IMR-90 (cell line): ENCODE results near the gene ABR. TPM values are rescaled to one million over a fixed set of nuclear protein-coding genes. Genes with fewer than 3 reads are reported as not detected.
A peak's percentile ranks its signal among the peaks of the same experiment; 100 is the strongest.

Experiments used
- ATAC-seq: fragments of 200-7000 bp; cut with Tn5 transposase; 2 replicates; pipeline ENCODE4 v1.9.1; 2020; ENCODE audit warnings: low read depth, mild to moderate bottlenecking, moderate library complexity
- BruUV-seq: library from RNA; stranded (reverse); fragments of 400-500 nt; replicated peaks from 2 replicates; lab custom pipeline; 2021; lab: Mats Ljungman, UMichigan
- CTCF ChIA-PET: fragments of 300-600 bp; formaldehyde crosslinking; extraction: SDS; loops from one replicate; lab custom pipeline; 2021; ENCODE audit warnings: antibody characterized with exemption; lab: Yijun Ruan, JAX
- POLR2A ChIA-PET: fragments of 300-600 bp; sonication (Branson Sonifier 250); formaldehyde crosslinking; loops from one replicate; lab custom pipeline; 2022; ENCODE audit warnings: antibody characterized with exemption; ENCODE audit not compliant: unreplicated experiment; lab: Charles Lee
- DNase-seq: peaks from one replicate; pipeline ENCODE4 v3.0.0; 2013
- H2AFZ ChIP-seq: replicated peaks from 2 replicates; pipeline ENCODE3; 2013; ENCODE audit warnings: low read length, mild to moderate bottlenecking; ENCODE audit not compliant: poor library complexity
- H2AK5ac ChIP-seq: 2 replicates; pipeline ENCODE4 v1.6.1; 2013; ENCODE audit warnings: low read depth, low read length, inconsistent platforms
- H2AK9ac ChIP-seq: replicated peaks from 2 replicates; pipeline ENCODE3; 2013; ENCODE audit warnings: mild to moderate bottlenecking, low read depth, low read length, moderate library complexity; ENCODE audit not compliant: poor library complexity
- H2BK120ac ChIP-seq: 2 replicates; pipeline ENCODE4 v1.6.1; 2013; ENCODE audit warnings: low read depth, low read length, inconsistent platforms
- H2BK15ac ChIP-seq: 3 replicates; pipeline ENCODE4 v1.6.1; 2013; ENCODE audit warnings: low read depth, low read length, inconsistent platforms
- H2BK20ac ChIP-seq: 2 replicates; pipeline ENCODE4 v1.6.1; 2013; ENCODE audit warnings: low read depth, mild to moderate bottlenecking, inconsistent platforms, low read length, moderate library complexity
- H2BK5ac ChIP-seq: 2 replicates; pipeline ENCODE4 v1.6.1; 2013; ENCODE audit warnings: mild to moderate bottlenecking, low read depth, low read length, inconsistent platforms; ENCODE audit not compliant: poor library complexity, severe bottlenecking
- H3K14ac ChIP-seq: replicated peaks from 2 replicates; pipeline ENCODE4 v1.6.1; 2013; ENCODE audit warnings: low read depth, low read length, inconsistent platforms
- H3K18ac ChIP-seq: 2 replicates; pipeline ENCODE4 v1.6.1; 2013; ENCODE audit warnings: low read depth, low read length, control low read depth
- H3K23ac ChIP-seq: 2 replicates; pipeline ENCODE4 v1.6.1; 2013; ENCODE audit warnings: low read depth, low read length, inconsistent platforms
- H3K27ac ChIP-seq: 2 replicates; pipeline ENCODE4 v1.5.1; 2013; ENCODE audit warnings: mild to moderate bottlenecking, control low read depth, low read length; ENCODE audit not compliant: insufficient read depth
- H3K27me3 ChIP-seq: 2 replicates; pipeline ENCODE4 v1.6.1; 2013; ENCODE audit warnings: low read length; ENCODE audit not compliant: control insufficient read depth, insufficient read depth
- H3K36me3 ChIP-seq: 2 replicates; pipeline ENCODE4 v1.6.1; 2013; ENCODE audit warnings: low read length, mixed read lengths; ENCODE audit not compliant: control insufficient read depth, insufficient read depth
- H3K4ac ChIP-seq: 2 replicates; pipeline ENCODE4 v1.6.1; 2013; ENCODE audit warnings: low read depth, low read length, inconsistent platforms
- H3K4me1 ChIP-seq: 2 replicates; pipeline ENCODE4 v1.6.1; 2013; ENCODE audit warnings: low read length, mixed read lengths; ENCODE audit not compliant: control insufficient read depth, insufficient read depth
- H3K4me2 ChIP-seq: 2 replicates; pipeline ENCODE4 v1.6.1; 2013; ENCODE audit warnings: low read depth, mild to moderate bottlenecking, control low read depth, low read length, moderate library complexity
- H3K4me3 ChIP-seq: 2 replicates; pipeline ENCODE4 v1.5.1; 2013; ENCODE audit warnings: low read depth, mild to moderate bottlenecking, control low read depth, low read length, moderate library complexity; ENCODE audit not compliant: insufficient read depth
- H3K56ac ChIP-seq: 2 replicates; pipeline ENCODE4 v1.6.1; 2013; ENCODE audit warnings: low read length, inconsistent platforms; ENCODE audit not compliant: insufficient read depth; ENCODE audit errors: extremely low read depth
- H3K79me1 ChIP-seq, 2 experiments: 2 replicates each; pipeline ENCODE4 v1.6.1; 2013; ENCODE audit warnings: low read length in 2 of 2, inconsistent platforms in 1 of 2, low read depth in 1 of 2
- H3K9ac ChIP-seq: 2 replicates; pipeline ENCODE4 v1.6.1; 2013; ENCODE audit warnings: low read depth, low read length, control low read depth
- H3K9me1 ChIP-seq: 2 replicates; pipeline ENCODE4 v1.6.1; 2013; ENCODE audit warnings: low read length, inconsistent platforms; ENCODE audit not compliant: insufficient read depth
- H3K9me3 ChIP-seq: 2 replicates; pipeline ENCODE4 v1.6.1; 2013; ENCODE audit warnings: low read length; ENCODE audit not compliant: control insufficient read depth, insufficient read depth
- H4K20me1 ChIP-seq: 2 replicates; pipeline ENCODE4 v1.6.1; 2013; ENCODE audit warnings: low read length, inconsistent platforms; ENCODE audit not compliant: insufficient read depth
- H4K5ac ChIP-seq: 2 replicates; pipeline ENCODE4 v1.6.1; 2013; ENCODE audit warnings: mild to moderate bottlenecking, low read depth, low read length, control low read depth
- H4K8ac ChIP-seq, 2 experiments: 2 replicates each; pipeline ENCODE4 v1.6.1; 2013; ENCODE audit warnings: low read depth in 2 of 2, low read length in 2 of 2, control low read depth in 1 of 2, inconsistent platforms in 1 of 2
- H4K91ac ChIP-seq: 2 replicates; pipeline ENCODE4 v1.6.1; 2013; ENCODE audit warnings: low read depth, low read length, inconsistent platforms; ENCODE audit not compliant: insufficient read depth
- BHLHE40 ChIP-seq: fragments of 150-350 bp; IDR thresholded peaks from 2 replicates; pipeline ENCODE4 v1.6.1; 2016; ENCODE audit warnings: mild to moderate bottlenecking, low read depth, low read length
- CEBPB ChIP-seq: IDR thresholded peaks from 2 replicates; pipeline ENCODE4 v1.6.1; 2012; ENCODE audit warnings: low read depth, low read length, improper control_type of control experiment
- MAFK ChIP-seq: IDR thresholded peaks from 2 replicates; pipeline ENCODE4 v1.6.1; 2012; ENCODE audit warnings: low read depth, low read length, improper control_type of control experiment
- MAZ ChIP-seq: IDR thresholded peaks from 2 replicates; pipeline ENCODE4 v1.6.1; 2012; ENCODE audit warnings: low read depth, mild to moderate bottlenecking, low read length, improper control_type of control experiment, moderate library complexity, borderline replicate concordance
- RAD21 ChIP-seq: IDR thresholded peaks from 2 replicates; pipeline ENCODE4 v1.6.1; 2012; ENCODE audit warnings: low read length, improper control_type of control experiment
- SMC3 ChIP-seq: fragments of 150-350 bp; IDR thresholded peaks from 2 replicates; pipeline ENCODE4 v1.6.1; 2016; ENCODE audit warnings: low read depth, mild to moderate bottlenecking, antibody characterized with exemption, low read length, moderate library complexity
- WGBS, 2 experiments: methylation state at CpG; one replicate each; pipeline versions ENCODE4 v1.1.5 to v1.1.7; 2013; ENCODE audit warnings: missing lambda C conversion rate in 2 of 2; ENCODE audit not compliant: insufficient read length in 1 of 2; ENCODE audit errors: extremely low coverage in 2 of 2; 5-methylcytosine and 5-hydroxymethylcytosine counted together
- dilution Hi-C: fragments of 300-500 bp; cut with HindIII; formaldehyde crosslinking; loops from one replicate; pipeline ENCODE4 v1.14.3; 2018; ENCODE audit warnings: low sequenced_read_pairs; ENCODE audit not compliant: unreplicated experiment
- in situ Hi-C: fragments of 300-500 bp; cut with MboI; formaldehyde crosslinking; loops from 3 replicates; pipeline ENCODE4 v1.14.3; 2019; ENCODE audit warnings: low sequenced_read_pairs, inconsistent platforms, mixed read lengths
- intact Hi-C: fragments of 100-400 bp; cut with micrococcal nuclease; formaldehyde crosslinking; loops from 2 replicates; pipeline ENCODE4 v1.10.0; 2022
- polyA plus RNA-seq, 3 experiments: library from polyadenylated mRNA; depleted of rRNA; stranded (reverse); fragments of >200 nt; gene quantifications; 2 replicates each; pipeline ENCODE4 v1.2.3, GENCODE V29; 2012; ENCODE audit warnings: low replicate concordance in 1 of 3
- total RNA-seq: library from RNA; depleted of rRNA; stranded (reverse); fragments of >200 nt; gene quantifications from 2 replicates; pipeline ENCODE4 v1.2.3, GENCODE V29; 2012
- TF ChIP-seq, protein P1 (sequence below): conservative IDR thresholded peaks from 2 replicates; pipeline ENCODE4 v1.5.1; 2012; ENCODE audit warnings: mild to moderate bottlenecking, low read depth, low read length, improper control_type of control experiment

Gene ABR
- total and polyA plus RNA-seq, 2 of the 4 experiments (the other 2 are of a cell fraction), result 28.3 to 79.7 TPM

DNA sequence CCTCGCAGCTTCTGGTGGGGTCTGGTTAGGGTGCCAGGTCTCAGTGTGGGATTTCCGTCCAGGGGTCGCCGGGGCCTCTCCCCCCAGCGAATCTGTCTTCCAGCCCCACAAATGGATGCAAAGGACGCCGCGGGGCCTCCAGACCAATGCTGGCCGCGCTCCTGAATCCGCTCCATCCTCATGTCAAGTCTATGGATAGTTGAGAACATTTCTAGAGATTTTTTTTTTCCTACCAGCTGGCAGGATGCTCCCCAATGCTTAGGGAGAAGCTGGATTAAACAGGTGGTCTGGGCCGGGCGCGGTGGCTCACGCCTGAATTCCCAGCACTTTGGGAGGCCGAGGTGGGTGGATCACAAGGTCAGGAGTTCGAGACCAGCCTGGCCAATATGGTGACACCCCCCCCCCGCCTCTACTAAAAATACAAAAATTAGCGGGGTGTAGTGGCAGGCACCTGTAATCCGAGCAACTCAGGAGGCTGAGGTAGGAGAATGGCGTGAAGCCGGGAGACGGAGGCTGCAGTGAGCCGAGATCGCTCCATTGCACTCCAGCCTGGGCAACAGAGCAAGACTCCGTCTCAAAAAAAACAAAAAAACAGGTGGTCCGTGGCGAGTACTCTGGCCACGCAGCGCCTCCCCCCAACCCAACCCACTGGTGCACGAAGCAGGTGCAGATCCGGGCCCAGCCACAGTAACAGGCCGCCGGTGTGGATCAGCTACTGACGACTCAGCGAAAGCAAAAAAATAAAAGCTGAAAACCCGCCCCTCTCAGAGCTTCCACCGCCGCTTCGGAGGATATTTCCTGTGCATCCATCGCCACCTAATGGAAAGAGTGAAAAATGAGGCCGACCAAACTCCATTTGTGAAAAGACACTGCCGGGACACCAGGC lies 199.1 kb downstream of the ABR start:
- H3K27ac ChIP-seq, result peak overlapping the region; percentile 42
- H3K23ac ChIP-seq, result no peak overlapping the region
- H3K14ac ChIP-seq, result no peak overlapping the region
- no peak overlapping the region for H2BK15ac ChIP-seq
- dilution Hi-C loops, result loop anchor here (25.0 kb wide), 1 partner anchor 193 kb away; the partner anchor contains the start of genes GLOD4 and MRM3
- H2AK9ac ChIP-seq, result peak overlapping the region; percentile 51
- peak overlapping the region; percentile 67 for H3K4me2 ChIP-seq
- DNase-seq (peak; percentile 82), ATAC-seq (peak; percentile 35)
- no peak overlapping the region; the same call in 1 of the 2 replicates for H2BK120ac ChIP-seq
- POLR2A ChIA-PET, result interaction anchor here (0.6 to 0.7 kb wide), 2 partner anchors 102 to 254 kb away, joined by 3 to 5 read pairs; no protein-coding TSS in a partner anchor
- 28% methylated on average over 16 of the region's 43 CpGs; no CpG with 5 or more reads in 1 of the 2 experiments for WGBS, 2 experiments
- peaks cover under 1% of the 10 kb centered on the region; the same call in 1 of the 2 replicates for H3K36me3 ChIP-seq
- H3K9me3 ChIP-seq, result no peaks in the 10 kb centered on the region
- peaks cover 4% of the 10 kb centered on the region for H3K4me1 ChIP-seq
- no peak overlapping the region; the same call in 1 of the 2 replicates for H3K18ac ChIP-seq
- no peak overlapping the region for H2BK20ac ChIP-seq
- peak overlapping the region; percentile 80 for H3K4ac ChIP-seq
- H3K79me1 ChIP-seq, result peaks cover 0 to 17% of the 10 kb centered on the region in 2 experiments; a peak in 2 of 4 replicates
- CTCF ChIA-PET, result interaction anchor here (0.7 to 1.9 kb wide), 13 partner anchors 9 to 282 kb away, joined by 3 to 14 read pairs (median 5); partner anchors contain the start of genes GLOD4, MRM3 and TIMM22
- TF ChIP-seq MAZ (peak; percentile 45; the same call in 1 of the 2 replicates), SMC3 (peak; percentile 86), CEBPB (no peak), MAFK (peak; percentile 67), RAD21 (peak; percentile 93), BHLHE40 (no peak)
- TF ChIP-seq, protein P1, sequence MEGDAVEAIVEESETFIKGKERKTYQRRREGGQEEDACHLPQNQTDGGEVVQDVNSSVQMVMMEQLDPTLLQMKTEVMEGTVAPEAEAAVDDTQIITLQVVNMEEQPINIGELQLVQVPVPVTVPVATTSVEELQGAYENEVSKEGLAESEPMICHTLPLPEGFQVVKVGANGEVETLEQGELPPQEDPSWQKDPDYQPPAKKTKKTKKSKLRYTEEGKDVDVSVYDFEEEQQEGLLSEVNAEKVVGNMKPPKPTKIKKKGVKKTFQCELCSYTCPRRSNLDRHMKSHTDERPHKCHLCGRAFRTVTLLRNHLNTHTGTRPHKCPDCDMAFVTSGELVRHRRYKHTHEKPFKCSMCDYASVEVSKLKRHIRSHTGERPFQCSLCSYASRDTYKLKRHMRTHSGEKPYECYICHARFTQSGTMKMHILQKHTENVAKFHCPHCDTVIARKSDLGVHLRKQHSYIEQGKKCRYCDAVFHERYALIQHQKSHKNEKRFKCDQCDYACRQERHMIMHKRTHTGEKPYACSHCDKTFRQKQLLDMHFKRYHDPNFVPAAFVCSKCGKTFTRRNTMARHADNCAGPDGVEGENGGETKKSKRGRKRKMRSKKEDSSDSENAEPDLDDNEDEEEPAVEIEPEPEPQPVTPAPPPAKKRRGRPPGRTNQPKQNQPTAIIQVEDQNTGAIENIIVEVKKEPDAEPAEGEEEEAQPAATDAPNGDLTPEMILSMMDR, result peak; percentile 90
- H4K20me1 ChIP-seq, result peaks cover 29% of the 10 kb centered on the region
- H2AK5ac ChIP-seq, result peak overlapping the region; percentile 64
- peak overlapping the region; percentile 42; the same call in 1 of the 2 replicates for H4K5ac ChIP-seq
- H3K9ac ChIP-seq, result peak overlapping the region; percentile 53
- BruUV-seq, result no TSS peak
- in situ Hi-C loops, result loop anchor here (5.0 kb wide), 1 partner anchor 193 kb away; no protein-coding TSS in a partner anchor
- H3K4me3 ChIP-seq, result peak overlapping the region; percentile 57; the same call in 1 of the 2 replicates
- peak overlapping the region; percentile 90 for H2AFZ ChIP-seq
- H3K9me1 ChIP-seq, result 0 out of 2 replicates have a peak, but pooled peaks cover under 1% of the 10 kb centered on the region
- peak overlapping the region in 1 of 2 experiments; percentile 63; a peak in 2 of 4 replicates for H4K8ac ChIP-seq
- no peak overlapping the region for H3K56ac ChIP-seq
- intact Hi-C loops, result loop anchor here (1.0 to 5.0 kb wide), 5 partner anchors 186 to 568 kb away; partner anchors contain the start of gene TLCD3A
- H3K27me3 ChIP-seq, result no peaks in the 10 kb centered on the region
- no peak overlapping the region for H4K91ac ChIP-seq
- H2BK5ac ChIP-seq, result peak overlapping the region; percentile 23
